B cell (primary cell): ENCODE measurements around the gene NIPSNAP2.

ENCODE experiments used
- CTCF ChIP-seq: fragments of 200-600 bp; IDR thresholded peaks from one replicate; pipeline ENCODE4 v1.8.0; 2022; ENCODE audit warnings: antibody characterized with exemption, mild to moderate bottlenecking
- EZH2 ChIP-seq: IDR thresholded peaks from 2 replicates; pipeline ENCODE4 v1.6.1; 2012; ENCODE audit warnings: borderline replicate concordance, low read depth, mild to moderate bottlenecking, moderate library complexity, low read length; ENCODE audit not compliant: insufficient read depth, poor library complexity, severe bottlenecking

GRCh38 chr7:55951637-55952351 is 12.6 kb upstream of the NIPSNAP2 start, which contains the start of gene MRPS17:
- TF ChIP-seq CTCF (no peak), EZH2 (no peak)
